GM19455 (cell line): ENCODE results near the gene CLRN3.

ENCODE experiments used
- ATAC-seq: cut with Tn5 transposase; IDR thresholded peaks from one replicate; pipeline ENCODE4 v1.9.1; 2021; ENCODE audit not compliant: unreplicated experiment

CLRN3 gene, protein sequence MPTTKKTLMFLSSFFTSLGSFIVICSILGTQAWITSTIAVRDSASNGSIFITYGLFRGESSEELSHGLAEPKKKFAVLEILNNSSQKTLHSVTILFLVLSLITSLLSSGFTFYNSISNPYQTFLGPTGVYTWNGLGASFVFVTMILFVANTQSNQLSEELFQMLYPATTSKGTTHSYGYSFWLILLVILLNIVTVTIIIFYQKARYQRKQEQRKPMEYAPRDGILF

DNA sequence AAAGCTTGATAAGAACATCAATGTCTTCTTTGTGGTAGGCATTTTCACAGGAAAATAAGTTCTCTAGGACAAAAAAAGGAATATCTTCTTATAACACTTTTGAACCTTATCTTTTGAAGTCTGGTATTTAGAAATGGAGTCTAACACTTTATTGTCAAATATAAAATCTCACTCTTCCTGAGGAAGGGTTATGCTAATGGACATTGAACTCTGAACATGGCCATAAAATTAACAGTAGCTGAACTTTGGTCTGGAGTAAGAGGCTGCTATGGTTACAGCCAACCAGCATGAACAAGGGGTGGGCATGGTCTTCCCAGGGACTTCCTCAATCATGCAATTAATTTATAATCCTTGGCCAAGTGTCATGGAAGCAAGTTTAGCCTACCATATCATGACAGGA is at the start of gene CLRN3:
CLRN3 (minus strand) TSS at position 199 of the 400 bp plus-strand sequence; CDS start at position 42, 157 bp downstream.
- ATAC-seq, result no peak

DNA sequence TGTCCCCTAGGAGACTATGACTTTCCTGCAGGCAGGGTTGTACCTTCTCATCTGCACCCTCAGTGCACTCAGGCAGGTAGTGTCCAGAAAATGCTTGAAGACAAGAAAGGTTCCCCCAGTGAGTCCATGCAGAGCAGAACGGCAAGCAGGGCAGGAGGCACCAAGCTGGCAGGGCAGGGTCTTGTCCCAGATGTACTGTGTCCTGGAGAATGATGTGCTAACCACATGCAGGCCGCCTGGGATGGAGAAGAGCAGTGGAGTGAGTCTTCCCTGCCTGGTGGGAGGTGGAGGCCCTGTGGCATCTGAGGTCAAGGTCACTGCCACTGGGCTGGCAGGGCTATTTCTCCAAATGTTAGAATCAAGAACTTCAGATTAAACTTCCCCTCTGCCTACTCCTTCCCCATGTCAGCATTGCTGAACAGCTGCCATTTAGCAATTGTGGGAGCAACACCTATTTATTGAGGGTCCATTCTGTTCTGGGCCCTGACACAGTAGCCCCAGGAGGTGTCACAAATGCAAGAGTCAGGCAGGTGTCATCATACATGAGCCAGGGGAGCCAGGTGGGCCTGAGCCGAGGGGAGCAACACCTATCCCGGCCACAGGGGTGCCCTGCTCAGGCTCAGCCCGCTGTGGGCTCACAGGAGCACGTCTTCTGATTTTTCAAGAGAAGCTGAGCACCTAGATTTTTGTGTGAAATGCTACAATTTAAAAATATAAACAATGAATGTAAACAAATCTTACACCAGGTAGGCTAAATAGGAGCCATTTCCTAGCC is 48.3 kb upstream of the CLRN3 start:
- ATAC-seq, result no peak

DNA sequence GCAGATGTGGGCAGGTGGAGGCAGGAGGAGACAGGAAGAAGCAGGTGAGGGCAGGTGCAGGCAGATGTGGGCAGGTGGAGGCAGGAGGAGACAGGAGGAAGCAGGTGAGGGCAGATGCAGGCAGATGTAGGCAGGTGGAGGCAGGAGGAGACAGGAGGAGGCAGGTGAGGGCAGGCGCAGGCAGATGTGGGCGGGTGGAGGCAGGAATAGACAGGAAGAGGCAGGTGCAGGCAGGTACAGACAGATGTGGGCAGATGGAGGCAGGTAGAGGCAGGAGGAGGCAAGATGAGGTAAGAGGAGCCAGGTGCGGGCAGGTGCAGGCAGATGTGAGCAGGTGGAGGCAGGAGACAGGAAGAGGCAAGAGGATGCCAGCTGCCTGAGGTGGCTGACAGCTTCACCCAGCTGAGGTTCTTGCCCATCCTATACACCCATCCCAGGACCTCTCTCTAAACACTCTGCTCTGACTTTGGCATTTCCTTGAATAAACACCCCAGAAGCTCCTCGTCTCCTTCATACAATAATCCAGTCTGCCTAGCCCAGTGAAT is 47.1 kb upstream of the CLRN3 start:
- ATAC-seq, result no peak

DNA sequence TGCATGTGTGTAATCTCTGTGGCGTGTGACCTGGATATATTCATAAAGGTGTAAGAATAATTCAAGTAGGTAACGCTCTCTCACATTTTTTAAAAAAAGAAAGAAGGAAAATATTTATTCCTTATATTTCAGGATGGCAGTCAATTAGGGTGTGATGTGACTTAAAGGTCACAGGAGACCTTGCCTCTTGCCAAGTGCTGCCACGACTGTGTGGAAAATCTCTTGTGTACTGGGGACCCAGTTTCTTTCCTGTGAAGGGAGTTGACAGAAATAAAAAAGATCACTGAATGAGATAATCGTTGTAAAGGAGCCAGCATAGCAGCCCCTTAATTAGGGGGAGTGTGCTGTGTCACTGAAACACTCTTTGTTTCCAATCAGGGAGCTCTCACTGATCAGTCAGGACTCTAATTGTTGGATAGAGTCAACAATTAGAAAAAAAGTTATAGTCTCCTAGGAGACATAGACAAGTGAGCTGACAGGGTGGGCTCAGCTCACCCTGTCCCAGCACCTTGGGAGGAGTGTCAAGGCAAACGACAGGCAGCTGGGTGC is 45.2 kb upstream of the CLRN3 start:
- no peak for ATAC-seq

DNA sequence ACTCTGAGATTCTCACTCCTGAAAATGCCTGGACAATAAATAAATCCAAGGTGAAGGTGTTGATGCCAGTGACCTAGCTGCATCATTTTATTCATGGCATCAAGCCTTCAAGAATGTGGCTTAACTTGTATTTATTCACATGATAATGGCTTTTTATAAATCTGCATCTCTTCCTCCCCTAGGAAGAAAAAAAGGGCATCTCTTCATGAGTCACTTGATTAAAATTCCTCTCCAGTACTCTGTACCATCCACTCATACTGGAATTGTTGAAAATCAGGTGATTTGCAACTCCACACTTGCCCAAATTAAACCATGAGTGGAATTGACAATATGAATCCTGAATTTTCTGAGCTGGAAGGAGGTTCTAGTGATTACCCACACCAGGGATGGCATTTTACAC is 44.3 kb upstream of the CLRN3 start:
- no peak for ATAC-seq

DNA sequence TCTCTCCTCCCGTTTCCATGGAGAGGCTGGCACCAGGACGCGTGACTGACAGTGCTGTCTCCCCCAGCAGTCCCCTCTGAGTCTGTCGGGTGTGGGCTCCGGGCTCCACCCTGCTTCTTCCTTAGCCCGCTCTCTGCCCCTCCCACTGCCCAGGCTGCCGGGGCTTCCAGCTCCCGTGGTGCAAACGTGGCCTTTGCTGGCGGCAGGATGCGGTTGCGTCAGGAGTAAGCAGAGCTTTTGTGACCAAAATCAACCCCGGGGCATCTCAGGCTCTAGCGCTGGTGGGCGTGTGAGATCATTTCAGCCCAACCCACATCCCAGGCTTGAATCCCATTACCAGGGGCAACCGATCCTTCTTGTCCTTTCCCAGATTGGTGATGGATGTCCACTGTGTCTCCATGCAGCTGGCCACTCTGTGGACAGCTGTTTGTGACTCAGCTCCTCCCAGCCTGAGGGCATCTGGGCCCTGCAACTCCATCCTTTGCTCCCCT is 42.4 kb upstream of the CLRN3 start:
- no peak for ATAC-seq

DNA sequence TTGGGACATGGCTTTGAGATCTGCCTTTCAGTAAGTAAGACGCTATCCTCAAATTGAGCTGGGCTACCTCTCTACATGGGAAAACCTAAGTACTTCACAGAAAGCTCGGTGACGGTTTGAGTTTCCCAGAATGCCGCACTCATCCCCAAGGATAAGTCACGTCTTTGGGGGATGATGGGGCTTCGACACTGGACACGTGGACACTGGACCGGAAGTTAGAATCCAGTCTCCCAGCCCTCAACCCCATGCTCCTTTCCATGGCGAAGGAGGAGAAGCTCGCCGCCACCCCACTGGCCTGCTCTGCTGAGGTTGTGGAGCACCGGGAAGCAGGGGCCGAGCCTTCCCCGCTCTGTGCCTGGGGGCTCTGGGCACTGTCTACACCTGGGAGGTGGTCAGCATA is 41.6 kb upstream of the CLRN3 start:
- ATAC-seq, result no peak

DNA sequence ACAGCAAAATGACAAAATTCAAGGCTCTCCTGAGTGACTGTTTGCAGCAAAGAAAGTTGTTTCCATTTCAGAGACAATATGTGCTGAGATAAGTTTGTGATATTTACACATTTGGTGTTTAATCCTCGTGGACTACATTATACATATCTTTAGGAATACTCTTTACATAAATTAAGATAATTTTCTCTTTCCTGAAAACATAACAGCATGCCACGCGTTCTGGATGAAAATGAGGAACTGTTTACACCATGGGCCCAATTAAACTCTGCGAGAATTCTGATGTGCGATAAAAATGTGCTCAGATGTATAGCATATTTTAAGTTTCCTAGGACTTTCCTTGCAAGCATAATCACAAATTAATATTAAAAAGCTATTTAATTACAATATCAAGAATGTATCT is 40.5 kb upstream of the CLRN3 start:
- no peak for ATAC-seq

DNA sequence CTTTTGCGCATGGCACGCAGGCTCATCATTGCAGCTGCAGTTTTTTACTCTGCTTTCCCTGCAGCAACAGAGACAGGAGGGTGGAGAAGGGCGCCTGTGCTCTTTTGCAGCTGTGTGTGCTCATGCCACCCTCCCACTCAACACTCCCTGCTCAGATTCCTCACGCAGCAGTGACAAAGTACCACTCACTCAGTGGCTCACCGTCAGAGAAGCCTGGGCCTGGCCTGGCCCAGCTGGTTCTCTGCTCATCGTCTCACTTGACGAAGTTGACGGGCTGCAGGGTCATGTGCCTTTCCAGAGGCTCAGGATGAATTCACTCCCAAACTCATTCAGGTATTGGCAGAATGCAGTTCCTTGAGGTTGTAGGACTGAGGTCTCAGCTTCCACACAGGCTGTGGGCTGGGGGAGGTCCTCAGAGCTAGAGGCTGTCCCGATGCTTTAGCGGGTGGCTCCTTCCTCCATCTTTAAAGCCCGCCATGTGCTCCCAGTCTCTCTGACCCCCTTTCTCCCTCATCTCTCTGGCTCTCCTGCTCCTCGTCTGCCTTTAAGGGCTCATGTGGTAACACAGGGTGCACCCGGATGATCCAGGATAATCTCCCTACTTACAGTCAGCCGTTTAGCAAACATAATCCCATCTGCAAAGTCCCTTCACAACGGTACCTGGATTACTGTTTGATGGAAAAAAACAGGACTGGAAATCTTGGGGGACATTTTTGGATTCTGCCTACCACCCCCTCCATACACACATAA is 40.0 kb upstream of the CLRN3 start:
- no peak for ATAC-seq

DNA sequence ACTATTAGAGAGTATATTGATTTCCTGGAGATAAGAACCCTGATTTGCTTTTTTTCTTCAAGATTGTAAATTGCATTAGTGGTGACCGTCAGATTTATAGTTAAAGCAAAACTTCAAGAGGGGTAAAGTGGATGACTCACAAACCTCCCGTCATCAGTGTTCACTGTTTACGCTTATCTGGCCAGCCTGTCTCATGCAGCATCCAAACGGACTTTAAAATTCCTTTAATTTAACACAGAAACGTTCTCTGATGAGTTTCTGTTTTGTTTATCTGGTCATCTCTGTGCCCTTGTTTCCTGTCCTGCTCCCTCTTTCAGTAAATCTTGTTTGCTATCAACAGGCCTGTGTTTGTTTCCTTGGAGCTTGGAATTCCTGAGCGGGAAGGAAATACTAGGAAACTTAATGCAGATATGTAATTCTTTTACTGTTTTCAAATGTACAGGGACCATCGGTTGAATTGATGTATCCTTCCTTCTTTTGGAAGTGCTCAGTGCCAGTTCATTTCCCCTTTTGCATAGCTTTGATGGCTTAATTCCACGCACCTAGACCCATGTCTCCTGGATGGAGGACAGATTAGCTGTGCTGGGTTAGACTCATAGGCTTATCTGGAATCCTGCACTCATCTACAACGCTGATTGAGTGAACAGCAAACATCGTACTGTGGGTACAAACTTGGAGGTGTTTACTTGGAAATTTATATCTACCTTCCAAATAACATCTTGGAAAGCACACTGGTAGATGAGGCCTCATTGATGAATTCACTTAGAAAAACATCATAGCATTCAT is 35.5 kb upstream of the CLRN3 start:
- ATAC-seq, result no peak

DNA sequence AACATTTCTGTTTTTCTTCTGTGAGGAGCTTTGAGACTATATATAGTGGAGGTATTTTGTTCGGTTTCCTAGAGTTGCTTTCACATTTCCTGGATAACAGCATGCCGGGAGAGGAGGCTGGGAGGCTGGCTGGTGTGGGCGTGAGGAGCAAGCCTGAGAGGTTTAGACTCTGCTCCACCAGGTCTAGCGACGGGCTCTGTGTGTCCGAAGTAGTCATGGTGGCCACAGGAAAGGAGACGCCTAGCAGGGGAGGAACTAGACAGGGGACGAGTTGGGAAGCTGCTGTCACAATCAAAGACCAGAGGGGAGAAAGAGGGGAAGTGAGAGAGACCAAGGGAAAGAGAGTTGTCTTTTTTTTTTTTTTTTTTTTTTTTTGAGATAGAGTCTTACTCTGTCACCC is 33.7 kb upstream of the CLRN3 start:
- no peak for ATAC-seq

DNA sequence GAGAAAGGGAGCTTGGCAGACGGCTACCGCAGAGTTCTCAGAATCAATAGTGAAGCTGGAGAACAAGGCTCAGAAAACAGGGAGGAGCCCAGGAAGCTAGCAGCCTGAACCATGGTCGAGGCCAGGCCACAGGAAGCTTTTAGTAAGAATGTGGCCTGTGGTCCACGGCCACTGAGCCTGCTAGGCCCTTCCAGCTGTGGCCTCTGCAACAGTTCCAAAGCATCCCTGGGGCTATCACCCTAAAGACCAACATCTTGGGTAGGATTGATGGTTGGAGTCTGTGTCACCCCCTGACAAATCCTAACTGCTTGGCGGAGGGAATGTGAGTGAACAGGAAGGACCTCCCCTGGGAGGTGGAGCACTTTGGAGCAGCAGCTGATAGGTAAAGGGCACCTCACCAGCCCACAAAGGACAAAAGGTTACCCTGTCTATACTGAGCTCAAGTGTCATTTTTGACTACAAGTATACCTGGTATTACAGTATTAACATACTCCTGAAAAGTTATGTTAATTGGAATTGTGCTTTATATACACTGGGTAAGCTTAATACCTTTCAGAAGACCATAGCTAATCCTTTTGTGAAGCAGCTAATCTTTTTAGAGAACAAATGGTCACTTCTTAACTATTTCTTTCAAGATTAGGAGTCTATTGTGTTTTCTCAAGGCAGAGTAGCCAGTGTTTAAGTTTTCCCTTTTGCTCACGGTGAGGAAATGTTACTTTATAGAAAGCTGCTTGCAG is 32.9 kb upstream of the CLRN3 start:
- ATAC-seq, result no peak

DNA sequence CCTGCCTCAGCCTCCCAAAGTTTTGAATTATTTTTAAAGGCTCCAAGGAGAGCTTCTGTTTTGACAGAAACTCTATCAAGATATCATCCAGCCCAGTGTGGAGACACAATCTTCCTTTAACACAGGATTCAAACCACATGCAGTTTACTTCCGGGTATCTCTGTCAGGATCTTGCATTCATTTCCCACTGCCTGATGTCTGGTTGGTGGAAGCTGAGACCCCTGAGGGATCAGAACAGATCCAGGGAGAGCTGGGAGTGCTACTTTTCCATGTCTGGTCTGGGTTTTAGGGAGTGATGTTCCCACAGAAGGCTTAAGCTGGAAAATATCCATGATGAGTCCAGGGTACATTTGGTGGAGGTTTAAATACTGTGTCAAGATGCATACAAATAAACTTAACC is 30.9 kb upstream of the CLRN3 start:
- no peak for ATAC-seq

DNA sequence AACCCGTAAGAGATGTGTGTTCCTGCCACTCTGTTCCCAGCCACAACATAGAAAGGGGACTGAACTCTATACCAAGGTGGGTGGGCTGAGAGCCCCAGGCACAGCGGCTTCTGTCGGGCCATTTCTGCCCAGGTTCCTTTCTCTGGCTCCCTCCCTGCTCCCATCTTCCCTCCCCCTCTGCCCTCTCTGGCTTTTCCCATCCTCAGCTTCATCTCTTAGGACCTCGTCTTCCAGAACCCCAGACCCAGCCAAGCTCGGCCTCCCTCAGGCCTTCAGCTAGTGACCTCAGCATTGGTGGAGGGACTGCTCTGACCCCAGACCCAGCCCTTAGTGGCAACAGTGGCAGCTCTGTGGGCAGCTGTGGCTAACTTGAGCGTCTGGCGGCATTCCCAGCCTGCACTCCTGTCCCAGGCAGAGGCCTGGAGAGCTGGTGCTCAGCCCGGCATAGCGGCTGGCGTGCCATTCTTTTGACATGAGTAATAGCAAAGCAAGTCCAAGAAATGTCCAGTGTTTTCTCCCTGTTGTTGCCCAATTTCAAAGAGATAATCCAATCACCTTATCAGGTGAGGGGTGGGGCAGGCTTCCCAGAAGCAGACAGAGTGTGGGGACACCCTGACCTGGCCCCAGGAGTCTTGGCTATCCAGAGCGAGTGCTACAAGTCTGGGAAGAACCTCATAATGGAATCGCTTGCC is 30.1 kb upstream of the CLRN3 start:
- no peak for ATAC-seq

DNA sequence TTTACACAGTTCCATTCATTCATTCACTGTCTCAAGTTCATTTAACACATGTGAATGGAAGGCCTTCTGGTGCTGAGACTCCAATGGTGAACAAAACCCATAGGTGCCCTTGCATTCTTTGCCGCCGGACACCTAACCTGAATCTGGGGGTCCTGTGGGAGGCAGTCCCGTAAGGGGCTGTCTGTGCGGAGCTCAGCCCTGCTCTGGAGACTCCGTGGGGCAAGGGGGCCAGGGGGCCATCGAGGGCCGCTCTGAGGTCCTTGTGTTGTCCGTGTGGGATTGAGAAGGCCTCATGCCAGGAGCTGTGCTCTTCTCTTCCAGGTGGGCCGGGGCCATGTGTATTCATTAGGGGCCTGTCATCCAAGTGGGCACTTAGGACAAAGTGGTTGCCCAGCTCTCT is 29.5 kb upstream of the CLRN3 start:
- no peak for ATAC-seq

DNA sequence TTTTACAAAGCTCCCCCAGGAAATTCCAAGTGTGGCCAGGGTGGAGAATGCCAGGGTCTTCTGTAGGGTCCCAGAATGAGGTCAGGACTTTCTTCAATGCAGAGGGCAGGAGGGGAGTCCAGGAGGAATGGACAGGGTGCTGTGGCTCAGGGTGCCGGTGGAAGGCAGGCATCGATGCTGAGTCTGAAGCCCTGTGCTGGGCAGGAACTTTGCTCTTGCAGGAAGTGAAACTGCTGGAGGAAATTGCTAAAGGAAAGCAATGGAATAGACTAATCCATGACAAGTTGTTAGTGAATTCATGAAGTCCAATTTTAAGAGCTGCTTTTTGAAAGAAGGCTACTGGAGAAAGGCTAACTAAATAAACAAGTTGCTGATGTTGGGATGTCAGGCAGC is 29.0 kb upstream of the CLRN3 start:
- no peak for ATAC-seq

DNA sequence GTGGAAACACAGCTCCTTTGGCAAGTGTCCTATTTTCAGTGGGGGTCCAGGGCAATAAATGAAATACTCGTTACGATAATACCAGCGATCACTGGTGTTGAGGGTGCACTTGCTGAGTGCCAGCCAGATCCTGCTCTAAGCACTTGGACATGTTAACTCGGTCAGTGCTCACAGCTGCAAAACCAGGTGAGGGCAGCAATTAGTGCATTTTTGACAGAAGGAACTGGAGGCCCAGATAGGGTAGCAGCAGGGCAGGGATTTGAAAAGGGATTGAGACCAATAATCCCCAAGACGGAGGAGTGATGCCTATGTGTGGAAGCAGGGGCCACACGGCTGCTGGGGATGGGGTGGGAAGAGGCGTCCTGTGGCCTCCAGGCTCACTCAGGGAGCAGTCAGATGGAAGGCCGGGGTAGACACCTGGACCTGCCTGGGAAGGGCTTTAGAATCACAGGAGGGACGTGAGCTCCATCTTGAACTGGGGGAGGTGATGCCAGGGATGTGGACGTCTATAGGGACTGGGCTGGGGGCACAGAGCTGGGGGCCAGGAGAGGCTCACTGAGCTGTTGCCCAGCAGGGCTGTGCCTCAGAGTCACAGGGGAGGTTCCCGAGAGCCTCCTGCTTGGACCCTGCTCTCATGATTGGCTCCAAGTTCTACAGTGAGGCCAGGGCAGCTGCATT is 28.5 kb upstream of the CLRN3 start:
- no peak for ATAC-seq

DNA sequence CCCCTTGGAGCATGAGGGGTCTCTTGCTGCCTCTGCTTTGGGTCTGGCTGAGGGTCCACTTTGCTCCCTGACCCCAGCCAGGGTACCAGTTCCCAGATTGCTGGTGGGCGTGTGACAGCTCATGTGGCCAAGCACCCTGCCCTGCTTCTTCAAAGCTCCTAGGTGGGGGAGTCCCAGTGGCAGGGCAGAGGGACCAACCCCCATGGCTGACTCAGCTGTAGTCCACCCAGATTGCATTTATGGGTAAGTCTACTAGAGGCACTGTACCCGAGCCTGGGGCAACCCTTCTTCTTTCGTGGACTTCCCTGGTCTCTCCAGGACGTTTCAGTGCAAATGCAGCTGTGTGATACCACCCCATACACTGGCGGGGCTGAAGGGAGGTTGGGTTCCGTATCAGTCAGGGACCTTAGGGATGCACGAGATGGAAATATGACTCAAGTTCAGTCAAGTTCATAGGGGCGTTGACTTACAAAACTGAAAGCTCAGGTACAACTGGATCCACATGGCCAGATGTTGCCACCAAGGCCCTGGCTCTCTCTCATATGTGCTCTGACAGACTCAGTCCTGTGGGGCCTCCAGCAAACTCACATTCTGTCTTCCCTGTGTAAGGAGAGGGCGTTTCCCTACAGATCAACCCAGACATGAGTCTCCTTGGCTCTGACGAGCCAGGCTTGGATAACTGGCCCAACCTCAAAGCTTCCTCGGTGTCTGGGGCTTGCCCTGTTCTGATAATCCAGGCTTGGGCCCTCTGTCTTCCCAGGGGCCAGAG is 27.7 kb upstream of the CLRN3 start:
- no peak for ATAC-seq
